ENCODE data around the gene TPSD1. TPM values are rescaled to one million over a fixed set of nuclear protein-coding genes. Genes with fewer than 3 reads are reported as not detected.

Gene TPSD1
- total RNA-seq, 1 experiment from 2014 or later = not detected

DNA sequence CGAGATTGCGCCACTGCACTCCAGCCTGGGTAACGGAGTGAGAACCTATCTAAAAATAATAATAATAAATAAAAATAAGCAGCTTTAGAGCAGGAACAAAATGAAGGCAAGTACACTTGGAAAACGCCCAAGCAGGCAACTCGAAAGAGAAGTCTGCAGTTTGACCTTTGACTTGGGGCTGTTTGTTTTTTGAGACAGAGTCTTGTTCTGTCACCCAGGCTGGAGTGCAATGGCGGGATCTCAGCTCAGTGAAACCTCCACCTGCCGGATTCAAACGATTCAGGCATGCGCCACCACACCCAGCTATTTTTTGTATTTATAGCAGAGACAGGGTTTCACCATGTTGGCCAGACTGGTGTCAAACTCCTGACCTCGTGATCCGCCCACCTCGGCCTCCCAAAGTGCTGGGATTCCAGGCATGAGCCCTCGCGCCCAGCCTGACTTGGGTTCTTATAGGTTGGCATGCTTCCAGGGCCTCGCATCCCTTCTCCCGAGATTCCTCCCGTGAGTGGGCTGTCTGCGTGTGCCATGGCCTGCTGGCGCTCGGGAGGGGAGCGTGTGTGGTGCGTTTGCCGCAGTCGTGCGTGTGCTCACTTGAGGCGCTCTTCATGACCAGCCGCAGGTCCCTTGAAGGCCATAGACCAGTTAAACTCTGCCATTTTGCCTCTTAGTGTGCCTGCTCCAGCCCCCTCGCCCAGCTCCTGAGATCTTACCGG lies 35.1 kb downstream of the TPSD1 start:
- Histone ChIP-seq H2BK12ac (ENCODE audit: insufficient read length, low read depth, low read length) (no peak overlapping the region), H3K4ac (ENCODE audit: low read depth, low read length) (no peak overlapping the region), H4K5ac (ENCODE audit: insufficient read length, low read depth, low read length) (no peak overlapping the region), H3K23ac (ENCODE audit: insufficient read length, low read depth, low read length) (no peak overlapping the region), H3K4me2 (ENCODE audit: insufficient read depth, insufficient read length, low read length) (no peak overlapping the region), H3K23me2 (ENCODE audit: insufficient read length, low read depth, low read length, poor library complexity, severe bottlenecking) (no peaks in the 10 kb centered on the region), H4K8ac (replicated peaks; ENCODE audit: insufficient read length, low read depth, low read length) (no peak overlapping the region), H2BK5ac (ENCODE audit: insufficient read length, low read length) (no peak overlapping the region), H2AK5ac (ENCODE audit: insufficient read length, low read length) (no peak overlapping the region), H3K18ac (ENCODE audit: insufficient read length, low read depth, low read length) (no peak overlapping the region), H2AFZ (ENCODE audit: low read length) (no peak overlapping the region), H2BK20ac (ENCODE audit: low read depth, low read length, poor library complexity, severe bottlenecking) (no peak overlapping the region), H3K27me3 (ENCODE audit: insufficient read depth, low read length) (peaks cover 7% of the 10 kb centered on the region; the same call in 1 of the 2 replicates), H4K91ac (ENCODE audit: insufficient read length, low read depth, low read length) (no peak overlapping the region), H3K56ac (ENCODE audit: insufficient read length, low read depth, low read length) (no peak overlapping the region), H3K79me2 (ENCODE audit: insufficient read depth, low read length) (no peaks in the 10 kb centered on the region), H3K4me1 (ENCODE audit: insufficient read depth, low read length) (peaks cover 2% of the 10 kb centered on the region; the same call in 1 of the 2 replicates), H3K27ac (ENCODE audit: insufficient read length, low read depth, low read length) (no peak overlapping the region), H3K9ac (ENCODE audit: extremely low read depth, insufficient read length, low read length) (no peak overlapping the region), H3K9me3 (ENCODE audit: control insufficient read depth, low read depth, low read length) (no peaks in the 10 kb centered on the region), H3K79me1 (ENCODE audit: insufficient read depth, low read depth, low read length, poor library complexity, severe bottlenecking) (no peaks in the 10 kb centered on the region), H4K20me1 (ENCODE audit: control insufficient read depth, insufficient read depth, insufficient read length) (no peaks in the 10 kb centered on the region), H2BK15ac (ENCODE audit: low read depth, low read length) (no peak overlapping the region), H3T11ph (ENCODE audit: low read length) (no peak overlapping the region), H2BK120ac (ENCODE audit: low read depth, low read length, poor library complexity, severe bottlenecking) (no peak overlapping the region), H3K14ac (ENCODE audit: insufficient read depth, low read length) (no peak overlapping the region)
- TF ChIP-seq, protein P1, sequence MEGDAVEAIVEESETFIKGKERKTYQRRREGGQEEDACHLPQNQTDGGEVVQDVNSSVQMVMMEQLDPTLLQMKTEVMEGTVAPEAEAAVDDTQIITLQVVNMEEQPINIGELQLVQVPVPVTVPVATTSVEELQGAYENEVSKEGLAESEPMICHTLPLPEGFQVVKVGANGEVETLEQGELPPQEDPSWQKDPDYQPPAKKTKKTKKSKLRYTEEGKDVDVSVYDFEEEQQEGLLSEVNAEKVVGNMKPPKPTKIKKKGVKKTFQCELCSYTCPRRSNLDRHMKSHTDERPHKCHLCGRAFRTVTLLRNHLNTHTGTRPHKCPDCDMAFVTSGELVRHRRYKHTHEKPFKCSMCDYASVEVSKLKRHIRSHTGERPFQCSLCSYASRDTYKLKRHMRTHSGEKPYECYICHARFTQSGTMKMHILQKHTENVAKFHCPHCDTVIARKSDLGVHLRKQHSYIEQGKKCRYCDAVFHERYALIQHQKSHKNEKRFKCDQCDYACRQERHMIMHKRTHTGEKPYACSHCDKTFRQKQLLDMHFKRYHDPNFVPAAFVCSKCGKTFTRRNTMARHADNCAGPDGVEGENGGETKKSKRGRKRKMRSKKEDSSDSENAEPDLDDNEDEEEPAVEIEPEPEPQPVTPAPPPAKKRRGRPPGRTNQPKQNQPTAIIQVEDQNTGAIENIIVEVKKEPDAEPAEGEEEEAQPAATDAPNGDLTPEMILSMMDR (conservative IDR thresholded peaks at IDR 0.05) = no peak
- H3K27me3 Mint-ChIP-seq (ENCODE audit: low read depth) = peaks cover 69% of the 10 kb centered on the region
- no peaks in the 10 kb centered on the region for H3K36me3 Mint-ChIP-seq (ENCODE audit: insufficient read depth in 1 of 3, low read depth in 3 of 3)
- WGBS (ENCODE audit: extremely low coverage, insufficient read length, low lambda C conversion rate) = no CpG with 5 or more reads among the region's 29 CpGs
- no peaks in the 10 kb centered on the region for H3K9me3 Mint-ChIP-seq
- peaks cover 36 to 53% of the 10 kb centered on the region in 2 experiments for H3K4me1 Mint-ChIP-seq
- no peak overlapping the region; a peak in 1 of 5 replicates for H3K4me3 Mint-ChIP-seq
- no peak for DNase-seq
- no peak overlapping the region for H3K27ac Mint-ChIP-seq
